Testis (tissue), 3 donors: ENCODE data around the gene GLT1D1. TPM values are rescaled to one million over a fixed set of nuclear protein-coding genes. Genes with fewer than 3 reads are reported as not detected.

Experiments
- DNase-seq: peaks from one replicate; pipeline ENCODE4 v3.0.0-alpha.2; 2019
- H3K27ac ChIP-seq, 2 donors: fragments of 200-600 bp; sonication (generic); one replicate each; pipeline ENCODE4 v1.5.1; 2019
- H3K27me3 ChIP-seq: fragments of 200-600 bp; sonication (generic); one replicate; pipeline ENCODE4 v1.5.1; 2019
- H3K36me3 ChIP-seq: fragments of 200-600 bp; sonication (generic); one replicate; pipeline ENCODE4 v1.5.1; 2017; ENCODE audit warnings: low read depth; ENCODE audit errors: missing control alignments
- H3K4me1 ChIP-seq: fragments of 200-600 bp; sonication (generic); one replicate; pipeline ENCODE4 v1.5.1; 2019
- H3K4me3 ChIP-seq, 2 donors: fragments of 200-600 bp; sonication (generic); one replicate each; pipeline ENCODE4 v1.5.1; 2017 to 2019
- H3K9me3 ChIP-seq: fragments of 200-600 bp; sonication (generic); one replicate; pipeline ENCODE4 v1.5.1; 2017
- POLR2A ChIP-seq: fragments of 450-650 bp; IDR thresholded peaks from one replicate; pipeline ENCODE4 v1.6.1; 2017; ENCODE audit warnings: antibody characterized with exemption, mild to moderate bottlenecking, moderate library complexity
- WGBS, 2 donors: methylation state at CpG; one replicate each; pipeline ENCODE4 v1.1.5; 2018; 5-methylcytosine and 5-hydroxymethylcytosine counted together
- intact Hi-C: fragments of 100-400 bp; cut with DNase I; formaldehyde crosslinking; loops from one replicate; pipeline ENCODE4 v1.15.1; 2023; ENCODE audit warnings: low total_unique reads
- polyA plus RNA-seq: library from polyadenylated mRNA; stranded (reverse); fragments of 350-450 nt; fragmentation: Illumina TruSeq; extraction: RNeasy Lipid Tissue Mini Kit (QIAGEN cat#74804); gene quantifications from one replicate; pipeline ENCODE4 v1.2.3, GENCODE V29; 2014; ENCODE audit warnings: low read depth, low replicate concordance; ENCODE audit not compliant: insufficient read depth
- total RNA-seq, 2 donors: library from RNA; depleted of rRNA; stranded (reverse); fragments of >200 nt; gene quantifications; one replicate each; pipeline ENCODE4 v1.2.3, GENCODE V29; 2016
- TF ChIP-seq, protein P1 (sequence below), 3 experiments: fragments of 450-650 bp in 2 of 3; fragments of 200-600 bp in 1 of 3; sonication (generic) in 1 of 3; IDR thresholded peaks; one replicate each; pipeline ENCODE4 v1.5.1; 2016 to 2019; ENCODE audit warnings: antibody characterized with exemption in 3 of 3, mild to moderate bottlenecking in 2 of 3, moderate library complexity in 1 of 3

The GLT1D1 gene
- total and polyA plus RNA-seq, 3 donors from 2014 or later: 10.0 to 42.3 (median 18.0) TPM

- Histone ChIP-seq H3K9me3 (no peaks in the 10 kb centered on the region), H3K27me3 (no peaks in the 10 kb centered on the region), H3K27ac (no peak overlapping the region), H3K4me1 (peaks cover 35% of the 10 kb centered on the region), H3K4me3 (no peak overlapping the region), H3K36me3 (no peaks in the 10 kb centered on the region)
- intact Hi-C loops: no loop called here
- no peak for DNase-seq
- no peak for TF ChIP-seq POLR2A
- TF ChIP-seq, protein P1, sequence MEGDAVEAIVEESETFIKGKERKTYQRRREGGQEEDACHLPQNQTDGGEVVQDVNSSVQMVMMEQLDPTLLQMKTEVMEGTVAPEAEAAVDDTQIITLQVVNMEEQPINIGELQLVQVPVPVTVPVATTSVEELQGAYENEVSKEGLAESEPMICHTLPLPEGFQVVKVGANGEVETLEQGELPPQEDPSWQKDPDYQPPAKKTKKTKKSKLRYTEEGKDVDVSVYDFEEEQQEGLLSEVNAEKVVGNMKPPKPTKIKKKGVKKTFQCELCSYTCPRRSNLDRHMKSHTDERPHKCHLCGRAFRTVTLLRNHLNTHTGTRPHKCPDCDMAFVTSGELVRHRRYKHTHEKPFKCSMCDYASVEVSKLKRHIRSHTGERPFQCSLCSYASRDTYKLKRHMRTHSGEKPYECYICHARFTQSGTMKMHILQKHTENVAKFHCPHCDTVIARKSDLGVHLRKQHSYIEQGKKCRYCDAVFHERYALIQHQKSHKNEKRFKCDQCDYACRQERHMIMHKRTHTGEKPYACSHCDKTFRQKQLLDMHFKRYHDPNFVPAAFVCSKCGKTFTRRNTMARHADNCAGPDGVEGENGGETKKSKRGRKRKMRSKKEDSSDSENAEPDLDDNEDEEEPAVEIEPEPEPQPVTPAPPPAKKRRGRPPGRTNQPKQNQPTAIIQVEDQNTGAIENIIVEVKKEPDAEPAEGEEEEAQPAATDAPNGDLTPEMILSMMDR (IDR thresholded peaks at IDR 0.05): no peak
- 93 to 94% methylated on average over 6 of the region's 6 CpGs for WGBS, 2 donors
Measured at GRCh38 chr12:128820253-128820652, 33.0 kb upstream of the GLT1D1 start.

- no peak for DNase-seq
- H3K9me3 ChIP-seq: no peaks in the 10 kb centered on the region
- peaks cover 35% of the 10 kb centered on the region for H3K4me1 ChIP-seq
- no peak overlapping the region for H3K27ac ChIP-seq
- intact Hi-C loops: no loop called here
- no peak overlapping the region for H3K4me3 ChIP-seq
- TF ChIP-seq, protein P1 (IDR thresholded peaks at IDR 0.05): no peak
- no peak for TF ChIP-seq POLR2A
- no peaks in the 10 kb centered on the region for H3K27me3 ChIP-seq
- H3K36me3 ChIP-seq: no peaks in the 10 kb centered on the region
- whole genome bisulfite sequencing, 2 donors: 76 to 84% methylated on average over 7 of the region's 7 CpGs
Measured at GRCh38 chr12:128820723-128821432, 32.4 kb upstream of the GLT1D1 start.

- H3K27ac ChIP-seq: peak overlapping the region in 1 of 2 donors; percentile 80
- DNase-seq: peak; percentile 38
- H3K4me3 ChIP-seq: peak overlapping the region; percentile 76 to 84
- no peaks in the 10 kb centered on the region for H3K9me3 ChIP-seq
- no peaks in the 10 kb centered on the region for H3K36me3 ChIP-seq
- H3K27me3 ChIP-seq: no peaks in the 10 kb centered on the region
- WGBS, 2 donors: 1% methylated on average over 52 of the region's 88 CpGs; no CpG with 5 or more reads in 1 of the 2 donors
- peaks cover 20% of the 10 kb centered on the region for H3K4me1 ChIP-seq
- no peak for TF ChIP-seq POLR2A
- TF ChIP-seq, protein P1 (IDR thresholded peaks at IDR 0.05): no peak
- intact Hi-C loops: no loop called here
Measured at GRCh38 chr12:128823216-128823915, 29.9 kb upstream of the GLT1D1 start.

DNA sequence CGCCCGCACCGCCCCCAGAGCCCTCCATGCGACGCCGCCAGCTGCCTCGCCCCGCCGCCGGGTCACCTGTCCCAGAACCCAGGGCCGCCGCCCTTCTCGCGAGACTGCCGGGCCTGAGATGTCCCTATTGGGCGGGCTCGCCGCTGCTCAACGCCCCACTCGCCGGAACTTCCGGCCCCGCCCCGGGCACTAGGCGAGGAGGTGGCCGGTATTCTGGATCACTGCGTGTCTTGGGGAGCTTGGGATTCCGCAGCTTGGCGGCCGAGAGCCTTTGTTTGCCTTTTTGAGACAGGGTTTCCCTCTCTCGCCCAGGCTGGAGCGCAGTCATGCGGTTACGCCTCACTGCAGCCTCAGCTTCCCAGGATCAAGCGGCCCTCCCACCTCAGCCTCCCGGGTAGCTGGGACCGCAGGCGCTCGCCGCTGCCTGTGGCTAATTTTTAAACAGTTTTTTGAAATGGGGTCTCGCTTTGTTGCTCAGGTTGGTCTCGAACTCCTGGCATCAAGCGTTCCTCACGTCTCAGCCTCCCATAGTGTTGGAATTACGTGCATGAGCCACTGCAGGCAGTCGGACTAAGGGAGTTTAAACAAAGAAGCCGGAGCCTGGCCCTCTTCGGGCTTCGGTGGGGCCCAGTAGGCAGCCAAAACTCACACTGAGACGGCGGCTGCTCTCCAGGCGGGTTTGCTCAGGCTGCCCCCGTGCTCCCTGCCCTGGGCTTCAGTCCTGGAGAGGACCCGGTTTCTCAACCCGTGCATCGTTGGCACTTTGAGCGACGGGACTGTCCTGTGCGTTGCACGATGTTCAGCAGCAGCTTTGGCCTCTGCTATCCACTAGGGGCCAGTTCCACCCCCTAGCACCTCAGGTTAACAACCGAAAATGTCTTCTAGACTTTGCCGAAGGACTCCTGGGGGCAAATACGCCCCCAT is 29.1 kb upstream of the GLT1D1 start, which contains the start of gene SLC15A4:
Gene SLC15A4 (minus strand): TSS at position 43 of the 924 bp plus-strand sequence. CDS start 15 bp downstream, at position 28.
- H3K27me3 ChIP-seq: no peaks in the 10 kb centered on the region
- DNase-seq: peak; percentile 98
- H3K27ac ChIP-seq: peak within 1 kb of the TSS; percentile 70 to 82
- peak within 1 kb of the TSS; percentile 76 to 84 for H3K4me3 ChIP-seq
- H3K9me3 ChIP-seq: no peaks in the 10 kb centered on the region
- TF ChIP-seq POLR2A: no peak
- TF ChIP-seq, protein P1 (IDR thresholded peaks at IDR 0.05): no peak
- H3K4me1 ChIP-seq: peaks cover 18% of the 10 kb centered on the region
- intact Hi-C loops: no loop called here
- WGBS, 2 donors: 1 to 2% methylated on average over 24 to 51 of the region's 63 CpGs
- H3K36me3 ChIP-seq: no peaks in the 10 kb centered on the region
